Stimulated activated effector memory CD8-positive, alpha-beta T cell treated with anti-CD3 and anti-CD28 coated beads, Interleukin-12 subunit alpha, Interleukin-12 subunit beta, amount 100 ng/mL, for 72 hours (primary cell): ENCODE measurements around the gene SLC25A28.
"Not testable (repeated sequence)": the region's sequence is repeated elsewhere in the genome, so short reads cannot be mapped to it uniquely, and the experiment has no call there.

Source experiments
- ATAC-seq: fragments of 150-1000 bp; cut with Tn5 transposase; 2 replicates; pipeline ENCODE4 v1.10.0; 2021
- DNase-seq, 2 donors: peaks; one replicate each; pipeline ENCODE4 v3.0.0; 2021 to 2022; ENCODE audit warnings: low spot score in 2 of 2
- H3K27ac Mint-ChIP-seq: one replicate; pipeline ENCODE4 v1.8.0; 2022; ENCODE audit warnings: mild to moderate bottlenecking, mixed read lengths
- H3K36me3 Mint-ChIP-seq: one replicate; pipeline ENCODE4 v1.8.0; 2022; ENCODE audit warnings: mild to moderate bottlenecking, mixed read lengths
- H3K4me1 Mint-ChIP-seq: one replicate; pipeline ENCODE4 v1.8.0; 2022; ENCODE audit warnings: mixed read lengths
- H3K4me3 Mint-ChIP-seq: one replicate; pipeline ENCODE4 v1.8.0; 2022; ENCODE audit warnings: mild to moderate bottlenecking, mixed read lengths
- H3K9me3 Mint-ChIP-seq: one replicate; pipeline ENCODE4 v1.8.0; 2022; ENCODE audit warnings: mixed read lengths

The SLC25A28 gene

DNA sequence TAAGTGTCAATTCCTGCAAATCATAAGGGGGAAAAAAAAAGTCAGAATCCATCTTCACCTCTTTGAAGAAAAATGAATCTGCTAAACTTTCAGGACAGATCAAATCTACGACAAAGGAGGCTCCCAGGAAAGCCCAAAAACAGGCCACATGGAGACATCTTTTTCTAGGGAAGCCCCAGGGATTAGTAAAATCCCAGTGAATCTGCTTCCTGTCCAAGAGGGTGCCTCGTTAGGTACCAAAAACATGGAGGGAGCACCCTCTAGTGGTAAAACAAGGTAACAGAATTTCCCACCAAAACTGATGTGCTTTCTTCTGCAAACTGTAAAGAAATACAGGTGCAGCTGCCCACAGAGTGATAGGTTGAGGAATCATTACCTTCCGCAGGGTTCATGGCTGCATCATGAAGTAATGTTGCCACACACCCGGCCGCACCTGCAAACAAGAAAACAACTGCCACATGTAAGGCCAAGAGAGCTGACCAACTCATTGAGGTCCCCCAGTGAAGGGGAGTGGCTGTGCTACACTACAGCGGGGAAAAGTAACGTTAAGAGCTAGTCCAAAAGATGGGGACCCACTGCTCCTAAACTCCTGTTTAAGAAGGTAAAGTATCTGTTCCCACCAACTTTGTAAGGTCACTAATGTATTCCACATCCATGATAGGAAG lies 7.9 kb downstream of the SLC25A28 start:
- Mint-ChIP-seq H3K4me1 (peaks cover 40% of the 10 kb centered on the region), H3K9me3 (no peaks in the 10 kb centered on the region), H3K4me3 (no peak overlapping the region), H3K36me3 (peaks cover 55% of the 10 kb centered on the region), H3K27ac (peak overlapping the region; percentile 85)
- ATAC-seq (peak; percentile 22), DNase-seq (peak; percentile 24 to 67)

DNA sequence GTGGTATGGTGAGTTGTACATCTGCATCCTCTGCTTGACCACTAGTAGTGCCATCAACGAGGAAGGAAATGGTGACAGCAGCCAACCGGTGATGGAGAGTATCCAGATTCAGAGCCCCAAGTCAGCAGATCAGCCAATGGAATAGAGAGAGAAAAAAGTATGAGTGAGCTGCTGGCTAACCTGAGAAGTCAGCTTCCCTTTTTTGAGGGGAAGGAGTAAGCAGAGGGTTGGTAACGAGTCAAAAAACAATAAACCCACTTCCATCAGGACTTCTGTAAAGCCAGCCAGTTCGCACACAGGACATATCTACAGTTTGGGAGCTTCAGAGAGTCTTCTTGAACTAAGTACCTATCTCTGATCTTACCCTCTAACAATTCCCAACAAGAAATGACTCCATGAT lies 8.9 kb downstream of the SLC25A28 start:
- Mint-ChIP-seq H3K4me3 (no peak overlapping the region), H3K36me3 (peaks cover 55% of the 10 kb centered on the region), H3K27ac (peak overlapping the region; percentile 85), H3K9me3 (no peaks in the 10 kb centered on the region), H3K4me1 (peaks cover 31% of the 10 kb centered on the region)
- DNase-seq (no peak), ATAC-seq (no peak)

DNA sequence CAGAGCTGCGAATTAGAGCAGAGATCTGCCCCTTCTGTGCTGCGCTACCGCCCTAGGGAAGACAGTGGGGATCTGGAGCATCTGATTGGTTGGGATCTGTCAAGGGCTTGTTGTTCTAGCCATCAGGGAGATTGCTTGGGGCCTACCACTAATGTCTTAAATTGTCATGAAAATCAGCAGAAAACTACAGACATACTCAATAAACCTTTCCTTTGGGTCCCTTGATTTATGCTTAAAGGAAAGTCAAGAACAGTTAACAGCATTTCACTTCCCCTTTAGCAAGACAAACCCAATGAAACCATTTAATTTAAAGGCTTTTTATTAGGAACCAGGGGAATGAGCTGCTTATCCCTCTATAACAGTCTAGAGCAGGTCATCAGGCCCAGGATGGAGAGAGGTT lies 10.0 kb downstream of the SLC25A28 start:
- Mint-ChIP-seq H3K4me1 (peaks cover 24% of the 10 kb centered on the region), H3K4me3 (no peak overlapping the region), H3K36me3 (peaks cover 49% of the 10 kb centered on the region), H3K9me3 (no peaks in the 10 kb centered on the region), H3K27ac (no peak overlapping the region)
- ATAC-seq (no peak), DNase-seq (no peak)

DNA sequence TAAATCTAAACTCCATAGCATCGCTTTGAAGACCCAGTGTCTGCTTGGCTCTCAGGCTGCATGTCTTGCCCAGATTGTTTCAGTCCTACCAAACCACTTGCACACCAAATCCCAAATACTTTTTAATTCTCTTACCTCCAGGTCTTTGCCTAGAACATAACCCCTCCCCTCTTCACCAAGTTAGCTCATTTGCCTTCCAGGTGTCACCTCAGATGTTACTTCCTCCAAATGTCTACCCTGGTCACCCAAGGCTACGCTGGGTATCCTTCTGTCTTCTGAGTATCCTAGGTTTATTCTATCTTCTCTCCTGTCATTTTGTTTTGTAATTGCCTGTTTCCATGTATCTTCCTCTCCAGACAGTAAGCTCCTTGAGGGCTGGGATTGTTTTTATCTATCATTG lies 11.1 kb downstream of the SLC25A28 start:
- Mint-ChIP-seq H3K4me1 (peaks cover 22% of the 10 kb centered on the region), H3K9me3 (no peaks in the 10 kb centered on the region), H3K36me3 (peaks cover 40% of the 10 kb centered on the region), H3K4me3 (no peak overlapping the region), H3K27ac (peak overlapping the region; percentile 62)
- DNase-seq: no peak
- ATAC-seq: no peak

DNA sequence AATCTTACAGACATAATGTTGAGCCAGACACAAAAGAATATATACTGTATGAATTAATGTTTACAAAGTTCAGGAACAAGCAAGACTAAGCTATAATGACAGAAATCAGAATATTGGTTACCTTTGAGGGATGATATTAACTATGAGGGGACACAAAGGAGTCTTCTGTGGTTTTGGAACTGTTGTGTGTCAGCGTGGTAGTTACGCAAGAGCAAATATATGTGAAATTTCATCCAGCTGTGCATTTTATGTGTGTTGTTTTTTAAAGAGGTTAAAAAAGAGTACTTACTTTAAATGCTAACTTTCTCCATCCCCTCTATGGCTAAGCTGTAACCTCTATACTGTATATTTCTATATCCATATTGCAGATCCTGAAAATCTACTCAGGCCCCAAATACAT lies 14.9 kb downstream of the SLC25A28 start:
- H3K36me3 Mint-ChIP-seq: peaks cover 6% of the 10 kb centered on the region
- ATAC-seq (no peak), DNase-seq (no peak)
- no peaks in the 10 kb centered on the region for H3K9me3 Mint-ChIP-seq
- H3K4me3 Mint-ChIP-seq: no peak overlapping the region
- H3K4me1 Mint-ChIP-seq: no peaks in the 10 kb centered on the region
- no peak overlapping the region for H3K27ac Mint-ChIP-seq

DNA sequence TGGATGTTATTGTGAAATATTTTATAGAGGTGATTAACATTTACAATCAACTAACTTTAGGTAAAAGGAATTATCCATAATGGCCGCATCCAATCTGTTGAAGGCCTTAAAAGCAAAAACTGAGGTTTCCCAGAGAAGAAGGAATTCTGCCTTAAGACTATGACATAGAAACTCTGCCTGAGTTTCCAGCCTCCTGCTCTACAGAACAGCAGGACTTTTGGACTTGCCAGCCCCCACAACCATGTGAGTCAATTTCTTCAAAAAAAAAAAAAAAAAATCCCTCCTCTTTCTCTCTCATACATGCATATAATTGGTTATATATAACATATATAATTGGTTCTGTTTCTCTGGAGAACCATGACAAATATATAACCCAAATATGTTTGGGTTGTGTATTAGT lies 15.4 kb downstream of the SLC25A28 start:
- H3K27ac Mint-ChIP-seq: no peak overlapping the region
- H3K4me1 Mint-ChIP-seq: no peaks in the 10 kb centered on the region
- no peak overlapping the region for H3K4me3 Mint-ChIP-seq
- H3K9me3 Mint-ChIP-seq: no peaks in the 10 kb centered on the region
- no peak for DNase-seq
- peaks cover 1% of the 10 kb centered on the region for H3K36me3 Mint-ChIP-seq
- no peak for ATAC-seq

DNA sequence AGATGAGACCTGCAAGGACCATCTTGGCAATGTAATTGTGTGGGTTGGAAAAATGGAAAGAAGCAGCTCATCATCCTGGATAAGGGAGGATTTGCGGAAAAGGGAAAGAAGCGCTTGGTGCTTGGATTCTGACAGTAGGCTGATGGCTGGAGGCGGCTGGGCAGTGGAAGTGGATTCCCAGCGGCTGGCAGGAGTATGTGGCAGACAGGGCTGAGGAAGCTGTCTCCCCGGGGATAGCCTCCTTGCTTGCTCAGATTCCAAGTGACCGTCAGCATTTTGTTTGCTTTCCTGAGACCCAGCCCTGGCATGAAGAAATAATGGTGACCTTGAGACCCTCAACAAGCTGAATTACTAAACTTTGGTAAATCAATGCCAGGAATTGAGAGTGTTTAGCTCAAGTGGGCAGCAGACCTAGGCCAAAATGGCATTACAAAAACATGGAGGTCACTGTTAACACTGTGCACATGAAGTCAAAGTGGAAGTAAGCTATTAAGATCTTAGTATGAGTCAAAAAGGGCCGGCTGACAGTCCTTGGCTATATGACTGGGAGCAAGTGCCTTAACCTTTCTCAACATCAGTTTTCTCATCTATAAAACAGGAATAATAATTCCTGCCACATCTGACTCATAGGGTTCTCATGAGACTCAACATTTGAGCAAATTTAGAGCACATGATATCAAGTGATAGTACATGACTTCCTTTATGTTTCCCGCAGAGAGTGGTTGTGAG lies 21.3 kb downstream of the SLC25A28 start:
- Mint-ChIP-seq H3K9me3 (no peaks in the 10 kb centered on the region), H3K4me1 (no peaks in the 10 kb centered on the region)

DNA sequence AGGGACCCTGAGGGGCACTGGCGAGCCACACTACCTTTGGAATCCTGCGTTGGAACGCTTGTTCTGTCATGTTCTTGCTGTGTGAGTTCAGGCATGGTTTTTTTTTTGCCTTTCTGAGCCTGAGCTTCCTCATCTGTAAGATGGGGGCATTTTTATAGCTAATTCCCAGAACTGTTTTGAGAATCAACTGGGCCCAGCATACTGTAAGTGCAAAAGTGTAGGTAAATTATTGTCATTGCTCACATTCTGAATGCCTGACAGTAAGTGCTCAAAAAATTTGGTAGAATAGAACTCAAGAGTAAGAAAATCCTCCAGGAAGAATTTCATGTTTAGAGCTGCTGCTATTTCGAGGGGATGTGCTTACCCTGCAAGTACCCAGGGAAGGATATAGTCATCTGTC lies 22.2 kb downstream of the SLC25A28 start:
- Mint-ChIP-seq H3K36me3 (no peaks in the 10 kb centered on the region), H3K4me1 (no peaks in the 10 kb centered on the region), H3K4me3 (no peak overlapping the region), H3K27ac (no peak overlapping the region), H3K9me3 (no peaks in the 10 kb centered on the region)
- ATAC-seq (no peak), DNase-seq (no peak)

More for the DNA sequence above, 21.3 kb downstream of the SLC25A28 start:
- no peak for DNase-seq
- H3K4me3 Mint-ChIP-seq: no peak overlapping the region
- H3K36me3 Mint-ChIP-seq: no peaks in the 10 kb centered on the region
- peak; percentile 66 for ATAC-seq
- H3K27ac Mint-ChIP-seq: no peak overlapping the region

DNA sequence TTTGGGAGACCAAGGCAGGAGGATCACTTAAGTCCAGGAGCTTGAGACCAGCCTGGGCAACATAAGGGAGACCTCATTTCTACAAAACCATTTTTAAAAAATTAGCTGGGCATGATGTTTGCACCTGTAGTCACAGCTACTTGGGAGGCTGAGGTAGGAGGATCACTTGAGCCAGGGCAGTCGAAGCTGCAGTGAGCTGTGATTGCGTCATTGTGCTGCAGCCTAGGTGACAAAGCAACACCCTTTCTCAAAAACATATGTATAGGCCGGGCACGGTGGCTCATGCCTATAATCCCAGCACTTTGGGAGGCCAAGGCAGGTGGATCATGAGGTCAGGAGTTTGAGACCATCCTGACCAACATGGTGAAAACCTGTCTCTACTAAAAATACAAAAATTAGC lies 23.5 kb downstream of the SLC25A28 start:
- not testable (repeated sequence) for DNase-seq, H3K36me3 Mint-ChIP-seq, H3K4me1 Mint-ChIP-seq, H3K4me3 Mint-ChIP-seq, ATAC-seq, H3K9me3 Mint-ChIP-seq, H3K27ac Mint-ChIP-seq

DNA sequence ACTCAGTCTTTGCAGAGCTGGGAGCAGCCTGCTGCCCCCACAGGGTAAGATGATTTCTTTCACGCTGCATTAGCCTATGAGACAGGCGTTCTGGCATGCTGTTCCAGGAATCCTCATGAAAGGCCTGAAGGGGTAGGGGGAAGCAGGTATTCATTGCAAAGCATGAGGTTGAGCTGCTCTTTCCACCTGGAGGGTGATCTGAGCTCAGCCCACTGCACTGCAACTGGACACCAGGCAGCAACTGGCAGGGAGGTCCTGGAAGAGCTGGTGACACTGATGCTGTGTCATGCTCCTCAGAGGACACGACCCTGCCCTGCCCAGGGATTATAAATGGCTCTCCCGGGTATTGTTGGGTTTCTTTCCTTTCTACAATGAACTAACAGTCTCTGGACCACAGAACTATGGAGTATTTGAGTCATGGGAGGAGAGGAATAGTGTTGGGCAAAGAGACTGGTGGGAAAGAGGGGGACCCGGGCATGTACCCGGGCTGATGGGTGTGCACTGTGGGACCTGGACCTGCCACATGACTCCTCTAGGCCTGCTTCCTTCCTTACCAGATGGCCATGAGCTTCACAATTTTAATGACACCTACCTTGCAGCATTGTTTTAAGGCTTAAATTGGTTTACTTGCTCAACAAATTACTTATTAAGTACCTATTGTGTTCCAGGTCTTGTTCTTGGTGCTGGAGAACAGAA lies 24.3 kb downstream of the SLC25A28 start:
- no peaks in the 10 kb centered on the region for H3K4me1 Mint-ChIP-seq
- DNase-seq (no peak), ATAC-seq (no peak)
- H3K9me3 Mint-ChIP-seq: no peaks in the 10 kb centered on the region
- no peaks in the 10 kb centered on the region for H3K36me3 Mint-ChIP-seq
- no peak overlapping the region for H3K4me3 Mint-ChIP-seq
- no peak overlapping the region for H3K27ac Mint-ChIP-seq

DNA sequence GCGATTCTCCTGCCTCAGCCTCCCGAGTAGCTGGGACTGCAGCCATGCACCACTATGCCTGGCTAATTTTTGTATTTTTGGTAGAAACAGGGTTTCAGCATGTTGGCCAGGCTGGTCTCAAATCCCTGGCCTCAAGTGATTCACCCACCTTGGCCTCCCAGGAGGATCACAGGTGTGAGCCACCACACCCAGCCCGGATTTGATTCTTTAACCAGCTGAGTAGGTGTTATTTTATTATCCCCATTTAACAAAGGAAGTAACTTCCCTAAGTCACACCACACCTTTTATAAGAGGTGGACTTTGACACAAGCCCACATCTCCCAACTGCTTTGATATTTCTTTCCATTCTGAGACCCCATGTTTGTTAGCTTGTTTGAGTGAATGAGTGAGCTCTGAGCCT lies 25.0 kb downstream of the SLC25A28 start:
- no peak overlapping the region for H3K27ac Mint-ChIP-seq
- DNase-seq: no peak
- no peak overlapping the region for H3K4me3 Mint-ChIP-seq
- no peaks in the 10 kb centered on the region for H3K36me3 Mint-ChIP-seq
- ATAC-seq: no peak
- no peaks in the 10 kb centered on the region for H3K9me3 Mint-ChIP-seq
- no peaks in the 10 kb centered on the region for H3K4me1 Mint-ChIP-seq

DNA sequence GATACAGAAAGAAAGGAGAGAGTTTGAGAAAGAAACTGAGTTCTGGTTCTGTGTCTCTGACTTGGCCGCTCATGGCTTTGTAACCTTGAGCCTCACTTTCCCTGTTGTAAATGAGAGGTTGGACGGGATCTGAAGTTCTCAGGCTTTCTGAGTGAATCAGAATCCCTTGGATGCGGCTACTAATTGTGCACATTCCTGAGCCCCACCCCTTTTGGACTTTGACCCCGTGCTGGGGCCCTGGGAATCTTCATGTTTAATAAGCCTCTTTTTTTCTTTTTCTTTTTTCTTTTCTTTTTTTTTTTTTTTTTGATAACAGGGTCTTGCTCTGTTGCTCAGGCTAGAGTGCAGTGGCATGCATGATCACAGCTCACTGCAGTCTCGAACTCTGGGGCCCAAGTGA lies 26.9 kb downstream of the SLC25A28 start:
- H3K36me3 Mint-ChIP-seq: no peaks in the 10 kb centered on the region
- no peak for DNase-seq
- H3K4me1 Mint-ChIP-seq: no peaks in the 10 kb centered on the region
- H3K9me3 Mint-ChIP-seq: no peaks in the 10 kb centered on the region
- no peak for ATAC-seq
- no peak overlapping the region for H3K27ac Mint-ChIP-seq
- H3K4me3 Mint-ChIP-seq: no peak overlapping the region

DNA sequence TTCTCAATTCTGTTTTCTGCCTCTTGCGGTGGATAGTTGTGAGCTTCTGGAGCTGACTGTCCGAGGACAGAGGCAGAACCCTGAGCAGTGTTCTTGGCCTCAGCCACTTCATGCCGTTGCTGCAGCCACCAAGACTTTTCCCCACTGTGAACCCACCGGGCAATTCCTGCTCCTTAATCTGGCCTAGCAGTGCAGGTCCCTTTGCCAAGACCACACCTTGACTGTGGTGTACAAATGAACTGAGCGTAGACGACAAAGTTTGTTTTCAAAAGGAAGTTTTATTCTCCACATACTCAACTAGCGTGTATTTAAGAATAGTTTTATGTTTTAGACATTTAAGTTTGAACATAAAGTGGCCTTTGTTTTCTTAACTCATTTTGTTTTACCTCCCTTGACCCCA lies 29.4 kb downstream of the SLC25A28 start:
- DNase-seq: no peak
- ATAC-seq: no peak
- Mint-ChIP-seq H3K4me1 (no peaks in the 10 kb centered on the region), H3K27ac (no peak overlapping the region), H3K9me3 (no peaks in the 10 kb centered on the region), H3K4me3 (no peak overlapping the region), H3K36me3 (no peaks in the 10 kb centered on the region)

DNA sequence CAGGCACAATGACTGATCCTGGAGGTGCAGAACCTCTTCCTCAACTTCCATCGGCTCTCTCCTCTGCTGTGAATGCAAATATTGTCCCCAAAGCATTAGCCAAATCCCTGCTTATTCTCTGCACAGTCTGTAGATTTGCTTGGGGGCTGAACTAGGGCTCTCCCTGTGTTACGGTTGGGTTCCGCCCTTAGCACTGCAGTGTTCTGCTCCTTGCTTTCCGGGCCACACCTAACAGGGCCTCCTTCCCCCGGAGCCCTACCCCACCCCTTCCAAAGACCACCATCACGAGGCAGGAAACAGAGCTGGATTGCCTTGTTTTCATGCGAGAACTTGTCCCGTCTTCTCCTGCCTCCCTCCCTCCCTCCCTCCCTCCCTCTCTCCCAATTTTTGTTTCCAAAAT lies 36.6 kb downstream of the SLC25A28 start:
- no peaks in the 10 kb centered on the region for H3K36me3 Mint-ChIP-seq
- ATAC-seq: no peak
- no peak overlapping the region for H3K4me3 Mint-ChIP-seq
- DNase-seq: no peak
- no peak overlapping the region for H3K27ac Mint-ChIP-seq
- H3K4me1 Mint-ChIP-seq: no peaks in the 10 kb centered on the region
- no peaks in the 10 kb centered on the region for H3K9me3 Mint-ChIP-seq

DNA sequence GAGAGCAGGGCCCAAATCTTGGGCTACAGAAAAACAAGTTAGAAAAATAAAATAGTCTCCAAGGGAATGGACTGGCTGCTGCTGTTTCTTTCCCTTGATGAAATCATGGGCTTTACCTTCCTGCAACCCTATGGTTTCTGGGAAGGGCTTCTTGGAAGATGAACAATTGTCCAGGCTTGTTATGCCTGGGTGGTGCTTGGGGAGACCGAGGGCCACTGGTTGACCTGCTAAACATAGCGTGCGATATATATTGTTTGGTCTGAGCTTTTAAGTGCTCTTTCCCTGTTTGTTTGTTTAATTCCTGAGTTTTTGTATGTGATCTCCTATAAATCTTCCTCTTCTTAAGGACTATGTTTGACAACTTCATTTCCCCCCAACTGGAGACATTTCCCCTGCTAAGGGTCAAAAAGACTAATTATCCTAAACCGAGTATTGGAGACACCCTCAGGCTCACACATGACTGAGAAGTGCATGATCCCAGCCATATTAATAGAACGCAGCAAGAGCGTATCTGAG lies 37.9 kb downstream of the SLC25A28 start:
- Mint-ChIP-seq H3K4me1 (no peaks in the 10 kb centered on the region), H3K9me3 (no peaks in the 10 kb centered on the region), H3K27ac (no peak overlapping the region), H3K4me3 (no peak overlapping the region), H3K36me3 (no peaks in the 10 kb centered on the region)
- no peak for DNase-seq
- no peak for ATAC-seq

DNA sequence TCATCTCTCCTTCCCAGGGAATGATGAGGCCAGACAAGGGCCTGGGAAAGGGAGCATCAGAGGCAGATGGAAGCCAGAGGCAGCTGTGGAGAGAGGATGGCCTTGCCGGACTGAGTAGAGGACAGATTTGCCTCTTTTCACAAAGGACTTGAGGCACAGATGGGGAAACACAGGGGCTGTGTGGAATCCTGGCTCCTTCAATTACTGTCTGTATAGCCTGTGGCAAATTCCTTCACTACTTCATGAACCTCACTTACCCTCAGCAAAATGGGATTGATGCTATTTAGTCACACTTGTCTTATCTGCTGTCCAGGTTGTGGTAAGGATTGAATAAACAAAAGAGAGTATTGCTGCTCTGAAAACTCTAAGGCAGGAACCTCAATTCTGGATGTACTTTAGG lies 40.3 kb downstream of the SLC25A28 start:
- ATAC-seq: no peak
- DNase-seq: no peak
- Mint-ChIP-seq H3K4me3 (no peak overlapping the region), H3K9me3 (no peaks in the 10 kb centered on the region), H3K27ac (no peak overlapping the region), H3K36me3 (no peaks in the 10 kb centered on the region), H3K4me1 (no peaks in the 10 kb centered on the region)
